SK-N-SH (cell line): ENCODE results near the gene TMA16.

Experiments
- CHD2 ChIP-seq: fragments of 150-350 bp; IDR thresholded peaks from 2 replicates; pipeline ENCODE4 v1.6.1; 2018; ENCODE audit warnings: low read length; ENCODE audit not compliant: partially characterized antibody
- CTCF ChIP-seq: fragments of 200-600 bp; sonication (generic); IDR thresholded peaks from 2 replicates; pipeline ENCODE4 v1.6.1; 2017; ENCODE audit warnings: antibody characterized with exemption, mild to moderate bottlenecking, moderate library complexity
- EP300 ChIP-seq, 2 experiments: IDR thresholded peaks; 2 replicates each; pipeline versions ENCODE4 v1.4.0 to v1.6.1; 2012; ENCODE audit warnings: borderline replicate concordance in 1 of 2, low read depth in 1 of 2, low read length in 1 of 2
- EZH2phosphoT487 ChIP-seq: fragments of 200-600 bp; sonication (generic); IDR thresholded peaks from 2 replicates; pipeline ENCODE4 v1.6.1; 2017; ENCODE audit warnings: low read depth, mixed run types, mild to moderate bottlenecking, antibody characterized with exemption, moderate library complexity, borderline replicate concordance
- FOSL2 ChIP-seq: IDR thresholded peaks from 2 replicates; pipeline ENCODE4 v1.4.0; 2012; ENCODE audit warnings: low read depth, mild to moderate bottlenecking, moderate library complexity, borderline replicate concordance
- GATA2 ChIP-seq: sonication (generic); formaldehyde crosslinking; IDR thresholded peaks from 2 replicates; pipeline ENCODE4 v1.5.0; 2020; ENCODE audit warnings: mild to moderate bottlenecking, missing genetic modification reagents
- MAX ChIP-seq: IDR thresholded peaks from 2 replicates; pipeline ENCODE4 v1.4.0; 2012; ENCODE audit warnings: low read depth
- MXI1 ChIP-seq: IDR thresholded peaks from 2 replicates; pipeline ENCODE4 v1.6.1; 2012; ENCODE audit warnings: mild to moderate bottlenecking, low read depth, low read length, improper control_type of control experiment
- PBX3 ChIP-seq: IDR thresholded peaks from 2 replicates; pipeline ENCODE4; 2012
- RAD21 ChIP-seq: IDR thresholded peaks from 2 replicates; pipeline ENCODE4 v1.6.1; 2012; ENCODE audit warnings: mild to moderate bottlenecking, low read length
- SMC3 ChIP-seq: IDR thresholded peaks from 2 replicates; pipeline ENCODE4 v1.6.1; 2012; ENCODE audit warnings: low read depth, low read length, improper control_type of control experiment
- TCF12 ChIP-seq: IDR thresholded peaks from 2 replicates; pipeline ENCODE4 v1.4.0; 2012
- TF ChIP-seq, protein P1 (sequence below): fragments of 150-350 bp; IDR thresholded peaks from 2 replicates; pipeline ENCODE4 v1.6.1; 2017; ENCODE audit warnings: antibody characterized with exemption, low read length, low read depth, borderline replicate concordance
- TF ChIP-seq, protein P2 (sequence below): IDR thresholded peaks from 2 replicates; pipeline ENCODE4 v1.4.0; 2012; ENCODE audit warnings: low read depth, borderline replicate concordance

DNA sequence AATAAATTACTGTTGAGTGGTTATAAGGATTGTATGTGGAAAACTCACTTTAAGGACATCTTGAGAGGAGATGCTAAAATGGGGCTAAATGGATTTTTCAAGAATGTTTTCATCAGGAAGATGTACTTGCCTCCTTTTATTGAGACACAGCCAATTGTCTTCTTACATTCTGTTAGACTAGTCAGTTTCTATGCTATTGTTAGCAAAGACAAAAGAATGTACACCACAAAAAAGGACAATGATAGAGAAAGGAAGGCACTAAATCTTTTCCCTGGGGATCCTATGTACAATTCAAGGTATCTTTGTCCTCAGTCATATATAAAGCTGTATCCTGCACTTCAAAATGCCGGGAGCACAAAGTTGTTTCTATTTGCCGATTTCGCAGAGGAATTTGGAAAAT is 42.6 kb downstream of the TMA16 start:
- TF ChIP-seq EP300 (IDR thresholded peaks at IDR 0.05; ENCODE audit: borderline replicate concordance in 1 of 2, low read depth in 1 of 2, low read length in 1 of 2) (no peak), CHD2 (no peak), TCF12 (no peak), CTCF (no peak), SMC3 (no peak), MAX (no peak), EZH2phosphoT487 (no peak), MXI1 (no peak), GATA2 (CRISPR knock-in tag) (no peak), RAD21 (no peak), PBX3 (no peak), FOSL2 (no peak)
- TF ChIP-seq, protein P1, sequence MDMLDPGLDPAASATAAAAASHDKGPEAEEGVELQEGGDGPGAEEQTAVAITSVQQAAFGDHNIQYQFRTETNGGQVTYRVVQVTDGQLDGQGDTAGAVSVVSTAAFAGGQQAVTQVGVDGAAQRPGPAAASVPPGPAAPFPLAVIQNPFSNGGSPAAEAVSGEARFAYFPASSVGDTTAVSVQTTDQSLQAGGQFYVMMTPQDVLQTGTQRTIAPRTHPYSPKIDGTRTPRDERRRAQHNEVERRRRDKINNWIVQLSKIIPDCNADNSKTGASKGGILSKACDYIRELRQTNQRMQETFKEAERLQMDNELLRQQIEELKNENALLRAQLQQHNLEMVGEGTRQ: no peak
- TF ChIP-seq, protein P2, sequence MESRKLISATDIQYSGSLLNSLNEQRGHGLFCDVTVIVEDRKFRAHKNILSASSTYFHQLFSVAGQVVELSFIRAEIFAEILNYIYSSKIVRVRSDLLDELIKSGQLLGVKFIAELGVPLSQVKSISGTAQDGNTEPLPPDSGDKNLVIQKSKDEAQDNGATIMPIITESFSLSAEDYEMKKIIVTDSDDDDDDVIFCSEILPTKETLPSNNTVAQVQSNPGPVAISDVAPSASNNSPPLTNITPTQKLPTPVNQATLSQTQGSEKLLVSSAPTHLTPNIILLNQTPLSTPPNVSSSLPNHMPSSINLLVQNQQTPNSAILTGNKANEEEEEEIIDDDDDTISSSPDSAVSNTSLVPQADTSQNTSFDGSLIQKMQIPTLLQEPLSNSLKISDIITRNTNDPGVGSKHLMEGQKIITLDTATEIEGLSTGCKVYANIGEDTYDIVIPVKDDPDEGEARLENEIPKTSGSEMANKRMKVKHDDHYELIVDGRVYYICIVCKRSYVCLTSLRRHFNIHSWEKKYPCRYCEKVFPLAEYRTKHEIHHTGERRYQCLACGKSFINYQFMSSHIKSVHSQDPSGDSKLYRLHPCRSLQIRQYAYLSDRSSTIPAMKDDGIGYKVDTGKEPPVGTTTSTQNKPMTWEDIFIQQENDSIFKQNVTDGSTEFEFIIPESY: no peak
